OCI-LY3 (cell line): ENCODE measurements around the gene PCNX1.
A peak's percentile ranks its signal among the peaks of the same experiment; 100 is the strongest.

Source experiments
- CTCF ChIP-seq: fragments of 200-600, 300-600 bp; sonication (generic); IDR thresholded peaks from 2 replicates; pipeline ENCODE4 v1.5.1; 2014; ENCODE audit warnings: antibody characterized with exemption, low read length, low read depth
- EZH2phosphoT487 ChIP-seq: fragments of 200-600 bp; shearing (Covaris generic); IDR thresholded peaks from 2 replicates; pipeline ENCODE4 v1.6.1; 2018; ENCODE audit warnings: antibody characterized with exemption, mixed run types, low read depth

- TF ChIP-seq CTCF (peak; percentile 94), EZH2phosphoT487 (no peak)
Measured at GRCh38 chr14:70972107-70972976, 65.1 kb downstream of the PCNX1 start.
